Neuron (in vitro differentiated cells): ENCODE data around the gene CELA3A.
"Not testable (repeated sequence)": the region's sequence is repeated elsewhere in the genome, so short reads cannot be mapped to it uniquely, and the experiment has no call there.

ENCODE experiments used
- H2AFZ ChIP-seq: one replicate; pipeline ENCODE4 v1.6.1; 2013; ENCODE audit warnings: low read depth, mild to moderate bottlenecking, inconsistent platforms, low read length, moderate library complexity
- H3K27me3 ChIP-seq: one replicate; pipeline ENCODE4 v1.6.1; 2013; ENCODE audit warnings: low read length; ENCODE audit not compliant: insufficient read depth
- H3K36me3 ChIP-seq: one replicate; pipeline ENCODE4 v1.6.1; 2013; ENCODE audit warnings: low read length; ENCODE audit not compliant: insufficient read depth
- H3K4me1 ChIP-seq: one replicate; pipeline ENCODE4 v1.6.1; 2013; ENCODE audit warnings: low read length; ENCODE audit not compliant: insufficient read depth
- H3K4me3 ChIP-seq: 2 replicates; pipeline ENCODE4 v1.5.1; 2013; ENCODE audit warnings: mild to moderate bottlenecking, low read length, moderate library complexity
- H3K9me3 ChIP-seq: one replicate; pipeline ENCODE4 v1.6.1; 2013; ENCODE audit warnings: low read length

The CELA3A gene

DNA sequence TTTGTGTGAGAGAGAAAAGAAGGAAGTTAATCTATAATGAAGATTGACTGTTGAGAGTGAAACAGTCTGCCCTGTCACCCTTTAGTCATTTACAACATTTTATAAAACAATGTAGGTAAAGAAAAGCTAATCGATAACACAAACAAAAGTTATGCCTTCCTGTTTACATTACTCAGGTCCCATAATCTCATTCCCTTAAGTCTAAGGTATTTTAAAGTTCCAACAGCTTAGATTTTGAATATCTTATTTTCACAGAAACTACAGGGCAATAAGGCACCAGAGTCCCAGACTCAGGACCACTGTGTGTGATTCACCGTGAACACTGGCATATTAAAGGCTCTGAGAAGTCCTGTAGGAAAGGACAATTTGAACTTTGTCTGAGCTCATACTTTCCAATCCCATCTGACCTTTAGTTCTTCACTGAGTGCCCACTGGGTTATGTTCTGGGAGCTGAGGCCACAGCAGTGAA lies 28.4 kb upstream of the CELA3A start:
- not testable (repeated sequence) for H3K9me3 ChIP-seq, H3K36me3 ChIP-seq, H3K4me1 ChIP-seq, H2AFZ ChIP-seq, H3K27me3 ChIP-seq, H3K4me3 ChIP-seq

DNA sequence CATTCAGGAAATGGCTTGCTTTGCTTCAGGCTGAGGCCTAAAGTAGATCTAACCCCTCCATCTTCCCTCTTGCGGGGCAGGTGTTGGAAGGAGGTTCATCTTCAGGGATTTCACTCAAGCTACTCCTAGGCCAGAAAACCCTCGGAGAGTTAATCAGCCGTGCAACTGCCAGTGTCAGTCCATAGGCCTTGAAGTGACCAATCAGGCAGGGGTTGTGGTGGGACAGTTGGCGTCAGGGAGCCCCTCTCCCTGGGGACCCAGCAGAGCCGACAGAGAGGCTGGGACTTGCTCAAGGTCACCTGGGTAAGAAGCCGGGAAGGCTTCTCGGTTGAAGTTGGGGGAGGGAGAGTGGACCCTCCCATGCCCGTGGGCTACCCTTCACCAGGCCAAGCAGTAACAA lies 27.5 kb upstream of the CELA3A start:
- H3K27me3 ChIP-seq, H3K4me1 ChIP-seq, H2AFZ ChIP-seq: not testable (repeated sequence)

DNA sequence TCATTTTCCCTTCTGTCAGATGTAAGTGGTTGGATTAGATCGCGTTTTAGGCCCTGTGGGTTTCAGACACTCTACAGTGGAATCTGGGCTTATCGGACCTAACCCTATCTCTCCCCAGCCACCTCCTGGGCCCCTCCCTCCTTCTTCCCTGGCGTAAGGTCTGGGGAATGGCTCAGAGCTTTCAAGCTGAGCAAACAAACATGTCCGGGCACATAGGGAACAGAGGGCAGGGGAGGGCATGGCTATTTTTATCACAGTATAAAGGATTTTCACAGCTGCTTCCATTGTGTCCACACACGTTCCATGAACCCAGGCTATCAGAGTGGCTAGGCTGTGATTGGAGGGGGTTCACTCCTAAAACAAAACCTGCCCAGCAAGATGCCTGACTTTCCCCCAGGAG lies 26.8 kb upstream of the CELA3A start:
- H3K27me3 ChIP-seq, H3K4me1 ChIP-seq, H3K36me3 ChIP-seq, H2AFZ ChIP-seq, H3K4me3 ChIP-seq, H3K9me3 ChIP-seq: not testable (repeated sequence)

More for the DNA sequence above, 27.5 kb upstream of the CELA3A start:
- not testable (repeated sequence) for H3K9me3 ChIP-seq, H3K4me3 ChIP-seq, H3K36me3 ChIP-seq

DNA sequence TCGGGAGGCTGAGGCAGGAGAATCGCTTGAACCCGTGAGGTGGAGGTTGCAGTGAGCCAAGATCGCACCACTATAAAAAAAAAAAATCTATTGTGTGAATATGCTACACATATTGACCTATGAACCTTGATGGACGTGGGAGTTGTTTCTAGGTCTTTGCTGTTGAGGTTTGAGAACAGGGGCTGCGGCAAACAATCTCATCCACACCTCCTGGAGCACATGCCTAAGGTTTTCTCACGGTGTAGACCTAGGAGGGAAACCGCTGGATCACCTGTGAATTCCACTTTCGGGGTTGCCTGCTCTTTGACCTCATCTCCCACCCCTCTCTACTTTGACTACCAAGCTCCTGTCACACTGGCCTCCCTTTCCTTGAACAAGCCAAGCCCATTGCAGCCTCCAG lies 26.2 kb upstream of the CELA3A start:
- not testable (repeated sequence) for H2AFZ ChIP-seq, H3K4me3 ChIP-seq, H3K27me3 ChIP-seq, H3K4me1 ChIP-seq, H3K36me3 ChIP-seq, H3K9me3 ChIP-seq

DNA sequence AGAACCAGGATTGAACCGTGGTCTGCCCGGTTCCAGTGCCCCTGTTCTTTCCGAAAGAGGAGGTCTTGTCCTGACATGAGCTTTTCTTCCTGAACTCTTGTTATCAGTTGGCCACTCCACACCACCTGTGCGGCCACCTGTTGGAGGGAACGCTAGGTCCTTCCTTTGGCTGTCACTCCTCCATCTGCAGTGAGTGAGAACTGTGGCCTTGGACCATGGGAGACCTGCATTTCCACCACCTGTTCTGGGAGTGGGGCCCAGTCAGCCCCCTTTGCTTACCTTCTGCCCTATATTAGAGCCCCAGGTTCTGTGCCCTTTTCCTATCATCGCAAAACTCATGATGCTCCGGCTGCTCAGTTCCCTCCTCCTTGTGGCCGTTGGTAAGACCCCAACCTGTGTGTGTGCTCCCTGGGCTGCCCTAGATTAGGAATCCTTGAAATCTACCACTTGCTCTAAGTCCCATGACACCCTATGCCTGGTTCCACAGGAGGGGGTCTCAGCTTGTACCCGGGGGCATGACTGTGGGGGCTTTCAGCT lies 24.7 kb upstream of the CELA3A start, which contains the start of gene CELA3B:
CELA3B (plus strand) TSS at position 320 of the 537 bp plus-strand sequence; CDS start at position 338, 18 bp downstream.
- not testable (repeated sequence) for H2AFZ ChIP-seq, H3K27me3 ChIP-seq, H3K9me3 ChIP-seq, H3K36me3 ChIP-seq, H3K4me1 ChIP-seq, H3K4me3 ChIP-seq

DNA sequence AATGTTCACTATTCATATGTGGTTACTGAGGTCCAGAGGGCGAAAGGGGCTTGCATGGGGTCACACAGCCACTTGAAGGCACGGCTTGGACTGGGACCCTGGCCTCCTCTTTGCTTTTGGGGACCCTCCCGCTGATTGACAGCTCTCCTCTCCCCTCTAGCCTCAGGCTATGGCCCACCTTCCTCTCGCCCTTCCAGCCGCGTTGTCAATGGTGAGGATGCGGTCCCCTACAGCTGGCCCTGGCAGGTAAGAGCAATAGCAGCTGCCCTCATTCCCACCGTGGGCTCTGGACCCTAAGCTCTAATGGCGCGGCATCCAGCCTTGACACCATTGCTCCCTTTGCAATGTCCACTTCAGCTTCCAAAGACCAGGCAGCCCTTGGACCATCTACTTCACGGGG lies 23.2 kb upstream of the CELA3A start:
- H2AFZ ChIP-seq, H3K4me1 ChIP-seq, H3K9me3 ChIP-seq, H3K27me3 ChIP-seq, H3K36me3 ChIP-seq, H3K4me3 ChIP-seq: not testable (repeated sequence)

DNA sequence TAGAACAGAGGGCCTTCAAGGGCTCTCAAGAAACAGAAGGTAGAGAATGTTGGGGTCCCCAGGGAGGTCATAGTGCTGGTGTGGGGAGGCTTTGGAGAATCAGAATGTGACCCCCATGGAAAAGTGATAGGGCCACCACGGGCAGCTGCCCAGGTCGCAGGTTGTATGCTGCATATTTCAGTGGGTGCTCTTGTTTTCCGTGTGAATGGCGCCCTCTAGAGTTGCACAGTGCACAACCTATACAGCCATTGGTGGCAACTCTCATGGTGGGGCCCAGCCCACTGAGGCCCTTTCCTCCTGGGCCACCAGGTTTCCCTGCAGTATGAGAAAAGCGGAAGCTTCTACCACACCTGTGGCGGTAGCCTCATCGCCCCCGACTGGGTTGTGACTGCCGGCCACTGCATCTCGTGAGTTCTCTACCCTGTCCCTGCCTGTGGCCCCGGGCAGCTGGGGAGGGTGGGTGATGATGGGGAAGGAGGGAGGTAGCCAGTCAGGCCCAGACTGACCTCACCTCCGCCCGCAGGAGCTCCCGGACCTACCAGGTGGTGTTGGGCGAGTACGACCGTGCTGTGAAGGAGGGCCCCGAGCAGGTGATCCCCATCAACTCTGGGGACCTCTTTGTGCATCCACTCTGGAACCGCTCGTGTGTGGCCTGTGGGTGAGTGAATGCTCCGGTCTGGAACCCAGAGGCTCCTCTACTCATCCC lies 20.8 kb upstream of the CELA3A start:
- H3K4me3 ChIP-seq, H3K9me3 ChIP-seq, H3K4me1 ChIP-seq, H3K27me3 ChIP-seq, H2AFZ ChIP-seq, H3K36me3 ChIP-seq: not testable (repeated sequence)

DNA sequence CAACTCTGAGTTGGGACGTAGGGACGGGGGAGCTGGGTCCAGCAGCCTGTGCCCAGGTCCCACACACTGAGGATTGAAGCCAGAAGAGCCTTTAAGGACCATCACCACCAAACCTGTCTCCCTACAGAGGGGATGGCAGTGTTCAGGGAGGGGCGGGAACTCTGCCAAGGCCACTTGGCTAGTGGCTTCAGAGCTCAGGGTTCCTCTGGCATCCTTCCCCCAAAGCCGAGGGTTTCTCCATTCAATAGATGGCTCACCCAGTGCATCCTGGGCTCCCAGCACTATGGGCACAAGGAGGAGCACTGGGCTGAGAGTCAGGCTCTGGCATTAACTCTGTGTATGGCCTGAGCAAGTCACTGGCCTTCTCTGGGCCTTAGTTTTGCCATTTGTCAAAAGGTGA lies 20.2 kb upstream of the CELA3A start:
- H3K9me3 ChIP-seq, H2AFZ ChIP-seq, H3K27me3 ChIP-seq, H3K36me3 ChIP-seq, H3K4me1 ChIP-seq, H3K4me3 ChIP-seq: not testable (repeated sequence)

DNA sequence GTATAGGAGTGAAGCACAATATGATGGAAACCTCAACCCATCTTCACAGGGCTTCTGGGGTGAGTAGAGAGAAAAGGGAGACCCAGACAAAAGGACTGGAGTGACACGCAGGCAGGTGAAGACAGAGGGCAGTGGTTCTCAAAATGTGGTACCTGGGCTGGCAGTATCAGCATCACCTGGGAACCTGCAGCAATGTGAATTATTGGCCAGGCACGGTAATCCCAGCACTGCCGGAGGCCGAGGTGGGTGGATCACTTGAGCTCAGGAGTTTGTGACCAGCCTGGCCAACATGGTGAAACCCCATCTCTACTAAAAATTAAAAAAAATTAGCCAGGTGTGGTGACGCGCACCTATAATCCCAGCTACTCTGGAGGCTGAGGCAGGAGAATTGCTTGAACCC lies 19.3 kb upstream of the CELA3A start:
- H3K27me3 ChIP-seq, H3K4me1 ChIP-seq, H3K4me3 ChIP-seq, H2AFZ ChIP-seq, H3K9me3 ChIP-seq, H3K36me3 ChIP-seq: not testable (repeated sequence)

DNA sequence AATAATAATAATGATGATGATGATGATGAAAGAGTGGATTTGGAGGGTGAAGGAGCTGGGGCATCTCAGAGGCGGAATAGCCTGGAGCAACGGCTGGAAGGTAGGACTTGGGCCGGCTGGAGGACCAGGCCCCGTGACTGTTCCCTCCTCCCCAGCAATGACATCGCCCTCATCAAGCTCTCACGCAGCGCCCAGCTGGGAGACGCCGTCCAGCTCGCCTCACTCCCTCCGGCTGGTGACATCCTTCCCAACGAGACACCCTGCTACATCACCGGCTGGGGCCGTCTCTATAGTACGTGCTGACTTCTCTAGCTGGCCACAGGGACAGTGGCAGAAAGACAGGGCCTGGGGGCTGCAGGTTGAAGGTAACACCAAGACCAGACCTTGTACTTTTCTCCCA lies 17.9 kb upstream of the CELA3A start:
- not testable (repeated sequence) for H3K9me3 ChIP-seq, H3K4me3 ChIP-seq, H3K27me3 ChIP-seq, H3K4me1 ChIP-seq, H3K36me3 ChIP-seq, H2AFZ ChIP-seq

DNA sequence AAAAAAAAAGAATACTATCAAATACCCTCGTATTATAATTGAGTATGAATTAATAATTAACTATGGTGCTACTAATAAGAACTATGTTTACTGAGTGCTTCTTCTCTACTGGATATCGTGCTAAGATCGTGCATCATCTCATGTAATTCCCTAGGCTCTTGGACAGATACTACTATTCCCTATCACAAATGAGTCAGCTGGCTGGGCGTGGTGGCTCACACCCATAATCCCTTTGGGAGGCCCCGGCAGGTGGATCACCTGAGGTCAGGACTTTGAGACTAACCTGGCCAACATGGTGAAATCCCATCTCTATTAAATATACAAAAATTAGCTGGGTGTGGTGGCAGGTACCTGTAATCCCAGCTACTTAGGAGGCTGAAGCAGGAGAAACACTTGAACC lies 15.6 kb upstream of the CELA3A start:
- not testable (repeated sequence) for H2AFZ ChIP-seq, H3K36me3 ChIP-seq, H3K27me3 ChIP-seq, H3K4me1 ChIP-seq, H3K4me3 ChIP-seq, H3K9me3 ChIP-seq

DNA sequence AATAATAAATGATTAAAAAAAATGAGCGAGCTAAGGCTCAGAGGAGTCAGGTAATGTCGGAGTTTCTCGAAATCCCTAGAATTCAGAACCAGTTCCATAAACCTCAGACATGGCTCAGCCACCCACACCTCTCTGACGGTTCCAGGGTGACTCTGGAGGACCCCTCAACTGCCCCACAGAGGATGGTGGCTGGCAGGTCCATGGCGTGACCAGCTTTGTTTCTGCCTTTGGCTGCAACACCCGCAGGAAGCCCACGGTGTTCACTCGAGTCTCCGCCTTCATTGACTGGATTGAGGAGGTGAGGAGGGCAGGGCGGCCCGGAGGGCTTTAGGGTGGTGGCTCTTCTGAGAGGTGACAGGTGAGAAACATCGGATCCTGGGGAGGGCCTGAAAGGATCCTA lies 15.1 kb upstream of the CELA3A start:
- not testable (repeated sequence) for H3K27me3 ChIP-seq, H3K4me3 ChIP-seq, H3K9me3 ChIP-seq, H2AFZ ChIP-seq, H3K4me1 ChIP-seq, H3K36me3 ChIP-seq

DNA sequence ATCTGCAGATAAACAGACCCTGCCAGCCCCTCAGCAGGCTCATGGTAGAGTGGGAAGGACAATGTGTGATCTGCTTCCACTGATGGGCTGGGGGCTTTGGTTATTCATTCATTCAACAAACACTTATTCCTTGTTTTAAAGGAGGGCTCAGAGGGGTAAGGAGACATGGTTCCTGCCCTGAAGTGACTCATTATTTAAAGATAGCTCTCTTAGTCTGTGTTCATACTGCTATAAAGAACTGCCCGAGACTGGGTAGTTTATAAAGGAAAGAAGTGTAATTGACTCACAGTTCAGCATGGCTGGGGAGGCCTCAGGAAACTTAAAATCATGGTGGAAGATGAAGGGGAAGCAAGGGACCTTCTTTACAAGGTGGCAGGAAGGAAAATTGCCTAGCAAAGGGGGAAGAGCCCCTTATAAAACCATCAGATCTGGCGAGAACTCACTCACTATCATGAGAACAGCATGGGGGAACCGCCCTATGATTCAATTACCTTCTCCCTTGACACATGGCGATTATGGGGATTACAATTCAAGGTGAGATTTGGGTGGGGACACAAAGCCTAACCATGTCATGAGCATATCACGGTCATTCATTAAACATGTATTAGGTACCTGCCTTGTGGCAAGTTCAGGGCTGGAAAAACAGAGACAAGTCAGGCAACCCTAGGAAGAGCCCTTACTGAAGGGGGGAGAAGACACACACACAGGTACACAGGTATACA lies 11.6 kb upstream of the CELA3A start:
- not testable (repeated sequence) for H3K27me3 ChIP-seq, H3K9me3 ChIP-seq, H2AFZ ChIP-seq, H3K4me3 ChIP-seq, H3K4me1 ChIP-seq, H3K36me3 ChIP-seq

DNA sequence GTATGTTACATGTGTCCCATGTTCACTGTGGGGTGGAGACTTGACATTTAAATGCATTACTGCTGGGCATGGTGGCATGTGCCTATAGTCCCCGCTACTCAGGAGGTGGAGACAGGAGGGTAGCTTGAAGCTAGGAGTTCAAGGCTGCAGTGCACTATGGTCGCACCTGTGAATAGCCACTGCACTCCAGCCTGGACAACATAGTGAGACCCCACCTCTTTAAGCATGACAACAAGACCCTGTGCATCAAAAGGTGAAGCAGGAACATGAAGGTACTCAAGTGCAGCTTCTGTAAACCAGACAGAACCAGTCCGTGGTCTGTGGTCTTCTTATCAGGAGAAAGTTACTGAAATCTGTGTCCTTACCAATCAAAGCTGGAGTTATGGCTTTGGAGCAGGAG lies 9.3 kb upstream of the CELA3A start:
- H3K4me1 ChIP-seq, H3K9me3 ChIP-seq, H3K4me3 ChIP-seq, H2AFZ ChIP-seq, H3K27me3 ChIP-seq, H3K36me3 ChIP-seq: not testable (repeated sequence)
